Epidermal melanocyte (primary cell): ENCODE data around the gene GNB2.

ENCODE experiments used
- DNase-seq: peaks from one replicate; pipeline ENCODE4 v3.0.0; 2011; ENCODE audit warnings: low spot score; ENCODE audit not compliant: insufficient read length

The GNB2 gene

DNA sequence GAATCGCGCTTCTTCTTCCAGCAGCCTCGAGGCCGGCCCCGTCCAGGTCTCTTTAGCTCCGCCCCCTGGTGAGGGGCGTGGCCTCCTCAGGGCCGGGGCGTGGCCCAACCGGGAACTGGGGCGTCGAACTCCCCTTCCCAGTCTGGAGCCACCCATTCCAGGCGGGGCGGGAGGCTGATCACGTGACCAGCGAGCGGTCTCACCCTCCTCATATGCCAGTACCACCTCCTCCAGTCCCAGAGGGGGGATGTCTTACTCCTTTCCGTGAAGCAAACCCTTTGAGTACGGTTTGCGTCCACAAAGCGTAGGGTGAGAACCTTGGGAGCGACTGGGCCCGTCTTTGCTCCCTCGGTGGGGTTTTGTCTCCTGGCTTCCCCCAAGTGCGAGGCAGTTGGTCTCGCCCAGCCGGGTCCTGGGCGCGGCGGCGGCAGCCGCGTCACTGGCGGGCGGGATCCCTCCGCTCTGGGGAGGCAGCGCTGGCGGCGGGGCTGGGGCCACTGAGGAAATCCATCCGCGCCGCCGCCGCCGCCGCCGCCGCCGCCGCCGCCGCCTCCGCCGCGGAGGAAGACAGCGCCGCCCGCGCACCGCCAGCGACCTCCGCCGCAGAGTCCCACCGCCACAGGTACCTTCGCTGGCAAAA, at the start of gene GNB2:
Gene GNB2, plus strand, starts transcription at position 439 of the 640 bp plus-strand sequence. CDS start 2,526 bp downstream, outside the sequence.
- peak; percentile 96 for DNase-seq

DNA sequence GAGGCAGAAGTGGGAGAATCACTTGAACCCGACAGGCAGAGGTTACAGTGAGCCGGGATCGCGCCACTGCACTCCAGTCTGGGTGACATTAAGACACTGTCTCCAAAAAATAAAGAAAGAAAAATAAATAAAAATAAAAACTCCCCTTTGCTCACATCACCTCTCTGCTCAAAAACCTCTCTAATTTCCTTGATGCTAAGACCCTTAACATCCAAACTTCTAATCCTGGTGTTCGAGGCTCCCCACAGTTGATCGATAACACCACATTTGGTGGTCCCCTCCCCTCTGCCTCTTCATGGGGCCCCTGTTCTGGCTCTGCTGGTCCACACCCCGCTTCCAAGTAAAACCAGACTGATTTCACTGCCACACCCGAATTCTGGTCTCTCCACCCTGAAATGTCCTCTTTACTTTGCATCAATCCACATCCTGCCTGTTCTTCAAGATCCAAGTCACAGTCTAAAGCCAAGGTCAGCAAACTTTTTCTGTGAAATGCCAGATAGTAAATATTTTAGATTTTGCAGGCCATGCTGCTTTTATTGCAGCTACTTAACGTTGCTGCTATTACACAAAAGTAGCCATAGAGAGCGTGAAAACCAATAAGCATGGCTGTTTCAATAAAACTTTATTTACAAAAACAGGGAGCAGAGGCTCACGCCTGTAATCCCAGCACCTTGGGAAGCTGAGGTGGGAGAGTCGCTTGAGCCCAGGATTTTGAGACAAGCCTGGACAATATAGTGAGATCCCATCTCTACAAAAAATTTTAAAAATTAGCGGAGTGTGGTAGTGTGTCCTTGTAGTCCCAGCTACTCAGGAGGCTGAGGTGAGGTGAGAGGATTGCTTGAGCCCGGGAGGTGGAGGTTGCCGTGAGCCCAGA, 49.4 kb upstream of the GNB2 start:
- DNase-seq = no peak

DNA sequence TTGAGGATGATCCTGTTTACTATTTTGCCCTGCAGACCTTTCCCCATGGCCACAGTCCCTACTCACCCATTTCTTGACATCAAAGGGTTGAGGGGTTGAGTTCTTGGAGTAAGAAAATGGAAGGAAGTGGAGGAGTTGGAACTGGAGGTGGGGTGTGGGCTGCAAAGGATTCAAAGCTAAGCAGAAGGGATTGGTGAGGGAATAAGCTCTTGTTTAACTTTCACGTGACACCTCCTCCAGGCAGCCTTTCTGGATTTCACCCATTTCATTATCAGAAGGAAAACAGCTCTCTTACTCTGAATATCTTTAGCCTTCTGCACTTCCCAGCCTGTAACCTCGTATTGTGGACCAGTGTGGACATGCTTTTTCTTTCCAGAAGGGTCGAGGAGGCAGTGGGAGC, 47.5 kb upstream of the GNB2 start:
- no peak for DNase-seq

DNA sequence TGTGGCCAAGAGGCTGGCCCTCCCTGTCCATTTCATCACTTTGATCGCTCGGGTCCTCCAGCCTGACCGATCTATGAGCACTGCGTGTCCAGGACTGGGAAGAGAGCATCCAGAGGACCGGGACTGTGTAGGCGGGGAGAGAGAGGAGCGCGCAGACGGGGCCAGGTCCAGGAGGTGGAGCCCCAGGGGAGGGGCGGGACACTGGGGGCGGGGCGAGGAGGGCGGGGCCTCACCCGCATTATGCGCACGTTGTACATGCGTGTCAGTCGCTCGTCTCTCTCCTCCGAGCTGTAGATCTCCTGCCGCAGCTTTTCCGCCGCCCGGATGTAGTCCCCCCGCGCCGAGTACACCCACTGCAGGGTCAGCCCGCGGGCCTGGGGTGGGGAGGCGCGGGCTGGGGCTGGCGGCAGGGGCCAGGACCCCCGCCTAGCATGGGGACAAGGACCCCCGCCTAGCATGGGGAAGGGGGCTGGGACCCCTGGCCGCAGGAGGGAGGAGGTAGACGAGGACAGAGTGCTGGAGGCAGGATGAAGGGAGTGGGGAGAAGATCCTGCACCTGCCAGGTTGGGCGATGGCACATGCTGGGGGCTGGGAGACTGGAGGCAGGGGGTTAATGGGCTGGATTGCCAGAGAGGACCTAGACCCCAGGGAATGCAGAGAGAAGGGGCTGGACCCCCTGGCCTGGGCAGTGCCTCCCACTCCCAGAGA, 46.9 kb upstream of the GNB2 start:
- DNase-seq = peak; percentile 99

DNA sequence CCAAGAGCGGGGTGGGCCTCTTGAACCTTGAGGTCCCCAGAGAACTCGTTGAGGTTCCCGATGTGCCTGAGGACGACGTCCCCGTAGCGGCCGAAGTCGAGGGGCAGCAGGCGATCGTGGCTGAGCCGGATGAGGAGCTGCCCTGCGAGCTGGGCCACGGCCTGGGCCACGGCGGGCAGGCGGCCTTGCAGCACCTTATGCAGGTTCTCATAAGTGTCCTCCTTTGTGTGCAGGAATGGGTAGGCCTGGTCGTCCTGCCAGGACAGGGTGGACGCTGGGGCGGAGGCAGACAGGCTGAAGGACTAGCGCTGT, 46.3 kb upstream of the GNB2 start:
- DNase-seq = no peak

DNA sequence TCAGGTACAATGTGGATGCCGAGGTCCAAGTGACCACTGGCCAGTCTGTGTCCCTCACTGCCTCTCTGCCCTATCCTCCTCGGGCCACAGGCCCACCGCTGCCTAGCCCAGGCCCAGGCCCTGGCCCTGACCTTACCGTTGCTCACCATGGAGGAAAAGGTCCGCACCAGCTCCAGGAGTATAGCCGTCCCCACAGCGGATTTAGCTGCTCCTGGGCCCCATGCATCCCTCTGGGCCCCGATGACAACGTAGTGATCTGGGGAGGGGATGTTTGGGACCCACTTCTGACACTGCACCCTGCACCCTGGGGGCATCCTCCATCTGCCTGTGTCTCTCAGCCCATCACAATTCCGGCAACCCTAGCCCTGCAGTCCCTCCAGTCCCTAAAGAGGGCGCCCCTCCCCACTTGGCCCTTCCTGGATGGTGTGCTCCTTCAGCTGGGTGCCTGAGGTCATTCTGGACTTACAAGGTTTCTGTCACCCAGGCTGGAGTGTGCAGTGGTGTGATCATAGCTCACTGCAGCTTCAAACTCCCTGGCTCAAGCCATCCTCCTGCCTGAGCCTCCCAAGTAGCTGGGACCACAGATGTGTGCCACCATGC, 44.3 kb upstream of the GNB2 start:
- DNase-seq = no peak

DNA sequence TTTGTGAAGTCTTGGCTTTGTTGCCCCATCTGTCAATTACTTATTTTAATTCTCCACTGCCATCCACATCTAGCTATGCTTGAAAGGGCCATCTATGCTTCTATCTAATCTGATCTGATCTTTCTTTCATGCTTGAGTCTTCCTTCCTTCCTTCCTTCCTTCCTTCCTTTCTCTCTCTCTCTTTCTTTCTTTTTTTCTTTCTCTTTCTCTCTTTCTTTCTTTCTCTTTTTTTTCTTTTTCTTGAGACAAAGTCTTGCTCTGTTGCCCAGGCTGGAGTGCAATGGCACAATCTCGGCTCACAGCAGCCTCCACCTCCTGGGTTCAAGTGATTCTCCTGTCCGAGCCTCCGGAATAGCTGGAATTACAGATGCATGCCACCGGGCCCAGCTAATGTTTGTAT, 43.5 kb upstream of the GNB2 start:
- no peak for DNase-seq

DNA sequence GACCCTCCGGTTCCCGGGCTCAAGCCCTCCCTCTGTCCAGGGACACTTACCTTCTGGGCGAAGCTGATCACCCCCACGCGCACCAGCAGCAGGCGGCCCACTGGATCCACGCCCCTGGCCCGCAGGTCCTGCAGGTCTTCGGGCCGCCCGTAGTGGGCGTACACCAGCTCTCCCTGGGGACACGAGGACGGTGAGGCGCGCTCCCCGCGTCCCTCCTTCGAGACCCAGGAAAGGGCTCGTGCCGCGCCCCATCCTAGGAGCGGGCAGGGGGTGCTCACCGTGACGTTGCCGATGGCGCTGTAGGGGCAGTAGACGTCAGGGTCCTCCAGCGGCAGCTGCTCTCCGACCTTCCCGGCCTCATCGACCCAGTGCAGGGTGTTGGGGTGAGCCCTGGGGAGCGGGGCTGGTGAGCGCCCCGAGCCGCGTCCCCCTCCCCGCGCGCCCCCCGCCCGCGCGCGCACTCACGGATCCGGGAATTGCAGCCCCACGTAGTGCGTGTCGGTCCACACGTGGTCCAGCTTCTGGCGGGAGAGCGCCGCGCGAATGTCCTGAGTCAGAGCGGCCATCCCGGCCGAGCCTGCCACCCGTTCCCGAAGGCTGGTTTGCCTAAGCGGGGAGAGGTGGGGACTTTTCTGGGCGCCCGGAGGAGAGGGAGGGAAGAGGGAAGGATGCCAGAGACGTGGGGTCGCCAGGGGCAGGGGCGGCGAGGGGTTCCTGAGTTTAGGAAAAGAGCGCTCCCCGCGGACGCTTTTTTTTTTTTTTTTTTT, 40.4 kb upstream of the GNB2 start:
- DNase-seq = no peak

DNA sequence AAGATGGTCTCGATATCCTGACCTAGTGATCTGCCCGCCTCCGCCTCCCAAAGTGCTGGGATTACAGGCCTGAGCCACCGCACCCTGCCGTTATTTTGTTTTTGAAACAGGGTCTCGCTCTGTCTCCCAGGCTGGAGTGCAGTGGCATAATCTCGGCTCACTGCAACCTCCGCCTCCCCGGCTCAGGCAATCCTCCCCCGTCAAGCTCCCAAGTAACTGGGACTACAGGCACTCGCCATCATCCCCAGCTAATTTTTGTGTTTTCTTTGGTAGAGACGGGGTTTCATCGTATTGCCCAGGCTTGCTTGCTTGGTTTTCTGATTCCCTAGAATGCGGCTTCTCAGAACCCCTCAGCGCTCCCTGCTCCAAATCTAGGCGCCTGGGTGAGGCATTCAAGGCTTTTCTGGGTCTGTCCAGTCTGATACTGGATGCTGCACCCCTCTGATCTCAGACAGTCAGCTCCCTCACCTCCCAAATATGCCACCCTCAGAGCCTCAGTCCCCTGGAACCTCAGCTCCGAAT, 33.5 kb upstream of the GNB2 start:
- no peak for DNase-seq

DNA sequence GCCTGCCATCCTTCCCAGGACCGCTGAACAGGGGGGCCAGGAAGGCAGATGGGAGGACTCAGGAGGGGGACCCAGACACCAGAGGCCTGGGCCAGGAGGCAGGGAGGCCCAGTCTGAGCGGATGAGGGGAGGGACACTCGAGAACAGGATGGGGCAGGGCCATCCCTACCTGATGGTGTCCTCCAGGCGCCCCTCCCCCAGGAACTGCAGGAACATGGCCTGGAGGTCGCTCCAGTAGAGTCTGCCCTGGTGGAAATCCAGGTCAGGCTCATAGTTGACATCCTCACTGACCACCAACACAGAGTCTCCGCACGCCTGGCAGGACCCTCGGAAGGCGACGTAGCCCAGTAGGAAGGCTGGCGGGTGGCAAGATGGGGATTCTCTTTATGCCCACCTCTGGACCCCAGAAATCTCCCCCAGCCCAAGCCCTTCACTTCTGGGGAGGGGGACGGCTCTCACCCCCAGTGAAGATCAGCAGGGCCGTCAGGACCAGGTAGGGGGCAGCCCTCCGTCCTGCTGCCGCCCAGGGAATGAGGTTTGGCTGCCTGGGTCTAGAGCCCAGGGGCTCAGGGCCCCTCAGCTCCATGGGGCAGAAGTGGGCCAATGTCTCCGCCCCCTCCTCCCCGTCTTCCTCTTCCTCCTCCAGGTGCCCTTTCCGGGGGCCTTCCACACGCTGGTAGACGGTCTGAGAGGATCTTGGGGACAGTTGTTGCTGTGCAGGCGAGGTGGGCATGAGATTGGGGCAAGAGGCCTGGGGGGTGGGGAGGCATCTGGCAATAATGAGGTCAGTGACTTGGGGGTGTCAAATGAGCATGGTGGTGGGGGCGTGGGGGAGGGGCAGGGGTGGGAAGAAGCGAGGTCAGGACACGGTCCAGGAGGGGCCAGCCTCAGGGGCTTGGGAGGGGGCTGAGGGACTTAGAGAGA, 32.8 kb upstream of the GNB2 start:
- DNase-seq = no peak

DNA sequence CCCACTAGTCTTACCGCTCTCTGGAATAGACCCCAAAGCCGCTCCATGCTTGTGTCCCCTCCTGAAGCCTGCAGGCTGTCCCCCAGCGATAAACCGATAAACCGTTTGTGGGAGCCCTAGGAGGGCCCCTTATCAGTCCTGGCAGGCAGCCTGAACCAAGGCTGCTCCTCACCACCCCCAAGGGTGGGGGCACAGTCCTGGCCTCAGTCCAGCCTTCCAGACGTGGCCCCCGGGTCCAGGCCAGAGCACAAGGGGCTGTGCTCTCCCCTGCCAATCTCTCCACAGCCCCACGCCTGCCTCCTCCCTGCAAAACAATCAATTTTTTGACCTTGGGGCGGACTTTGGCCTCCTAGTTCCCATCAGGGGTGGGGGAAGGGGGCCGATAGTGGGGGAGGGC, 32.1 kb upstream of the GNB2 start, which contains the start of gene TFR2:
Gene TFR2, minus strand, starts transcription at position 90 of the 397 bp plus-strand sequence. Its CDS starts 43 bp downstream, at position 47.
- no peak for DNase-seq

DNA sequence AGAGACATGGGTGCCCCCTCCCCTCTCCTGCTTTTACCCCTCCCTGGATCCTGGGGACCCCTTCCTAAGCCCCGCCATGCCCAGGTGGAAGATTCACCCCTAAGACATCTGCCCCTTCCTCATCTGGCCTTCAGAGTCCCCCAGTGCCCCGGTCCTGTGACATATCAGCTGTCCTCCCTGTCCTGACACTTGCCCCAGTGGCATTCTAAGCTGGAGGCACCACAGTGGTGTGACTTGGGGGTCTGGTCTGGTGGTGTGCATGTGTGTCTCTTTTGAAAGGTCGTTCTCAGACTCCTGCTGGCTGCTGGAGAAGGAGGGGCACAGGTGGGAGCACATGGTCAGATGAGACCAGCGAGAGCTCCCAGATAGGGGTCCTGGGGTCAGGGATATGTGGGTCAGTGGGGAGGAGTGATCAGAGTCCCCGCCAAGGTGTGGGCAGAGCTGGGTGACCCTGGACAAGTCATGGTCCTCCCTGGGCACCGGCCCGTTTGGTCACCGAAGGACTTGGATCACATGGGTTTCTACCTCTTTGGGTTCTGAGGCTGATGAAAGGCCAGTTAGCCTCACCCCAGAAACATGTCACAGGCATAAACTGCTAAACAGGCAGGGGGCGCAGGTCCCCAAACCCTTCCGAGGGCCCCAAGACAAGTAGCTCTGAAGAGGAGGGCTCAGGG, 31.5 kb upstream of the GNB2 start:
- DNase-seq = no peak

DNA sequence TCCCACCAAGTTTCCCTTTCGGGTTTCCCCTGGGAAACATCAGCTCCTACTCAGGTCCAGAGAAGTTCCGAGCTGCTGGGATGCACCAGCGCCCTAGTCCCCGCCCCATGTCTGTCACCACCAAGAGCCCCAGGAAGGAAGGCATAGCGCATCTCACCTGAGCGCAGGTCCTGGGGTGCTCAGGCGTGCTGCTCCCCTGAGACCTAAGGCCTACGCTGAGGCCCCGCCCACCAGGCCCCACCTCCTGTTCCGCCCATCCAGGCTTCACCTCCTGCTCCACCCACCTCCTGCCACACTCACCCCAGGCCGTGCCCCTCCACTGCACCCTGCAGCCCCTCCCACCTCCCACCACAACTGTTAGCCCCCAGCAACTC, 31.0 kb upstream of the GNB2 start:
- DNase-seq = no peak

DNA sequence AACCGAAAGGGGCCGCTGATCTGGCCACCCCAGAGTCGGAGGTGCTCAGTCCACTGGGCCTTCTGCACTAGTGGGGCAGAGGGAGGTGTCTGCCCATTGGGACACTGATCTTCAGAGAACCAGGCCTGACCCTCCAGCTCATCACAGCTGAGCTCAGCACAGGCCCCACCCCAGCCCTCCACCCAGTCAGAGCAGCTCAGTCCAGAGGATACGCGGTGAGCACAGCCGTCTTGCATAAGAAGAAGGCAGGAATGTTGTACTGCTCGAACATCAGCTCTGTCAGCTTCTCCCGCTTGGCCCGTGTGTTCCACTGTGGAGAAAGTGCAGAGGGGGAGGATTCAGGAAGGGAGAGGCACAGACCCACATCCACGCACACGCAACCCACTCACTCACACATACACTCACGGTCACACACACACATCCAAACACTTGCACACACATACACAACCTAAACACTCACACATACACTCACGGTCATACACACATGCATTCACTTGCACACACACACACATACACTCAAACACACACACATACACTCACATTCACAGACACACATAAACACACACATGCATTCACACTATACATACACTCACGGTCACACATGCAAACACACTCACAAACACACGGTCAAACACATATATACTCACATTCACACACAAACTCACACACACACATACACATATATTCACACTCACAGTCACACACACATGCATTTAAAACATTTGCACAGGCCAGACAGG, 23.5 kb upstream of the GNB2 start:
- DNase-seq = no peak

DNA sequence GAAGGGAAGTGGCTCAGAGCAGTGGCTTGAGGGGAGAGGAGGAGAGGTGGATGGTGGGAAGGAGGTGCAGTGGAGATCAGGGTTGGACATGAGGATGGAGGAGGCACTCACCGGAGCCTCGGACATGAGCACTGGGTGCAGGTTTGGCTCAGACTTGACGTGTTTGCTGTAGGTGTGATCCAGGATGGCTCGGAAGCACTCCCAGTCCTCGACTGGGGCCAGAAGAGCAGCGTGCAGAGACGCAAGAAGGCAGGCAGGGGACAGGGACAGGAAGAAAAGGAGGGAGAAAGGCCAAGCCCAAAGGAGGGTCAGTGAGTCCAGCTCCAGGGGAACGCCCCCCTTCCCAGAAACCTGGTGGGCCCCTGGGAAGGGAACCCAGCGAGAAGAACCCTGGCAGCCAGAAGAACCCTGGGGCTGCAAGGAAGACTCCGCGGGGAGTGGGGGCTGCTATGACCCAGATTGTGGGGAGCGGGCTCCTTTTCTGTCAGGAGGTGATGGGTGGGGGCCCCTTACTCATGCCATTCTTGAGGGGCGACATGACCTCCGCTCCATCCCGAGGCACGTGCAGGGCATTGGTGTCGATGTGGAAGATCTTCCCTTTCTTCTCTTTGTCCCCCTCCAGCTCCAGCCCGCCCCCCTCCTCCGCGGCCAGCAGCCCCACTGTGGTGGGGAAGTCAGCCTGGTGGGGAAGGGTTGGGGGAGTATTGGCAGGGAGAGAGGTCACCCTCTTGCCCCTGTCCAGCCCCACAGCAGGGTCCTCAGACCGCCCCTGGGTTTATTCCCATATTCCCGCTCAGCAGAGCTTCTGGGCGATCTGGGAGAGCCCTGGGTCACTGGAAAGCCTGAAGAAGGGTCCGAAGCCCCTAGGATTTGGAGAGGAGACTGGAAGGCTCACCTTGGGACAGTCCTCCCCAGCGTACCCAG, 18.4 kb upstream of the GNB2 start:
- DNase-seq = no peak

DNA sequence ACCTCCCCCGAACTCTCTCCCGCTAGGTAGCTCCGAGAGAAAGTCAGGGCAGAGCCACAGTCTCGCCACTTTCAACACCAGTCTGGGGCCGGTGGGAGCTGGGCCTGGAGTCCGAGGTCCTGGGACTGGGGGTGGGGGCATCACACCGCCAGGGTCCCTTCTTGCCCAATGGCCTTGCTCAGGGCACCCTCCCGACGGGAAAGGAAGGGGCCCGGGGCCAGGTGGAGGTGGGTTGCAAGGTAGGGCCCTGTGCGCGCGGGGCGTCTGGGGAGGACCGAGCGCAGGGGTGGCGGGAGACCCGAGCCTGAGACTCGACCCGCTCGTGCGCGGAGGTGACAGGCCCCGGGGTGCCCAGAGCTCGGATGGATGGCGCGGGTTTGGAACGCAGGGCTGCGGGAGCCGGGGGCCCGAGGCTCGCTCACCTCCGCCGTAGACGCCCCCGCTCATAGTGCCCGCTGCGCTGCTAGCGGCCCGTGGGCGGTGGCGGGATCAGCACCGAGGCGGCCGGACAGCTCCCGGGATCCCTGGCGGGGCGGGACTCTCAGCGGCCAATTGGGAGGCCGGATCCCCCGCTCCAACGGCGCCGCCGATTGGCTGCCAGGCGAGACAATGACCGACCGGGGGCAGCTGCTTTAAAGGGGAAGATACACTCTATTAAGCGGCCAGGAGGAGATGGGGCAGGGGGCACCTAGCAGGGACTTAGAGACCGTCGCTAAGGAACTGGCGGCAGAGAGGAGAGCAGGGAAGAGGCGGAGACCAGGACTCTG, 17.4 kb upstream of the GNB2 start, which contains the start of gene ACTL6B:
Gene ACTL6B, minus strand, starts transcription at position 541 of the 767 bp plus-strand sequence. Its CDS starts 94 bp downstream, at position 447.
- peak; percentile 82 for DNase-seq
